ENCODE measurements around the gene PLXNA4.

DNA sequence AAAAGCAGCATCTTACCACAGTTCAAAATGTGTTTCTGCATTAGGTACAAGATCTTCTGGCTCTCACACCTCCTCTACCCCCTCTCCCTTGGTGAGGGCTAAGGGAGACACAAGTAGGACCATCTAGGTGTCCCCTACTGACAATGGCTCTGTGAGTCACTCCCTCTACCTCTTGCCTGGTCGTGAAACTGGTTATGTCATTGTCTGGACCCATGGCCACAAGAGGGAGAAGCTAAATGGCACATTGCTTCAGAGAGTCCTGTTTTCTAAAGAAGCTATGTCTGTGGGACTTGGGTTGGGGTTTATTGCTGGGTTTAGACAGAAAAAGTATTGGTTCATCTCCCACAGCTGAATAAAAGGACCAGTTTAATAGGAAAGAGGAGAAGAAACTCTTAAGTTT is 4.0 kb upstream of the PLXNA4 start:
- TF ChIP-seq CTCF (IDR thresholded peaks at IDR 0.05 in 8 of 11, conservative IDR thresholded peaks at IDR 0.05 in 3 of 11), result no peak
- no peak for TF ChIP-seq POLR2AphosphoS5 (IDR thresholded peaks at IDR 0.05)
